Fibroblast of peridontal ligament (primary cell): ENCODE results near the gene SH2D4B.
A peak's percentile ranks its signal among the peaks of the same experiment; 100 is the strongest.

ENCODE experiments used
- DNase-seq: peaks from one replicate; pipeline ENCODE4 v3.0.0-alpha.2; 2010; ENCODE audit errors: extremely low read depth

Gene SH2D4B

GRCh38 chr10:80633383-80633860 lies 95.7 kb downstream of the SH2D4B start:
- no peak for DNase-seq

- no peak for DNase-seq
These were observed 96.2 kb downstream of the SH2D4B start for GRCh38 chr10:80633910-80634309.

- DNase-seq = no peak
These were observed 105.0 kb downstream of the SH2D4B start for GRCh38 chr10:80642661-80643060.

GRCh38 chr10:80646366-80646765 lies 108.7 kb downstream of the SH2D4B start:
- DNase-seq = no peak

- no peak for DNase-seq
These were observed 109.6 kb downstream of the SH2D4B start for GRCh38 chr10:80647173-80647833.

GRCh38 chr10:80648106-80648505 lies 110.4 kb downstream of the SH2D4B start:
- no peak for DNase-seq

- DNase-seq = no peak
These were observed 111.5 kb downstream of the SH2D4B start for GRCh38 chr10:80649183-80649582.

GRCh38 chr10:80655898-80656297 lies 118.2 kb downstream of the SH2D4B start:
- DNase-seq = no peak

GRCh38 chr10:80658068-80658467 lies 120.4 kb downstream of the SH2D4B start:
- DNase-seq = no peak

GRCh38 chr10:80659289-80659688 lies 121.6 kb downstream of the SH2D4B start:
- DNase-seq = no peak

GRCh38 chr10:80660266-80660665 lies 122.6 kb downstream of the SH2D4B start:
- DNase-seq = no peak

GRCh38 chr10:80660736-80661135 lies 123.0 kb downstream of the SH2D4B start:
- no peak for DNase-seq

- no peak for DNase-seq
These were observed 123.8 kb downstream of the SH2D4B start for GRCh38 chr10:80661526-80661925.

GRCh38 chr10:80662429-80663261 lies 124.9 kb downstream of the SH2D4B start:
- peak; percentile 77 for DNase-seq

- peak; percentile 33 for DNase-seq
These were observed 126.5 kb downstream of the SH2D4B start for GRCh38 chr10:80664071-80664680.

- no peak for DNase-seq
These were observed 131.8 kb downstream of the SH2D4B start for GRCh38 chr10:80669485-80669884.

- no peak for DNase-seq
These were observed 133.1 kb downstream of the SH2D4B start for GRCh38 chr10:80670774-80671173.

- DNase-seq = no peak
These were observed 134.1 kb downstream of the SH2D4B start for GRCh38 chr10:80671847-80672246.

- DNase-seq = no peak
These were observed 134.9 kb downstream of the SH2D4B start for GRCh38 chr10:80672613-80673012.

GRCh38 chr10:80674809-80675208 lies 137.1 kb downstream of the SH2D4B start:
- no peak for DNase-seq

- no peak for DNase-seq
These were observed 143.4 kb downstream of the SH2D4B start for GRCh38 chr10:80681142-80681541.

- DNase-seq = no peak
These were observed 146.6 kb downstream of the SH2D4B start for GRCh38 chr10:80684259-80684658.

- no peak for DNase-seq
These were observed 147.7 kb downstream of the SH2D4B start for GRCh38 chr10:80685355-80685754.
